HK-2 (cell line): ENCODE measurements around the gene ARHGAP23.
A peak's percentile ranks its signal among the peaks of the same experiment; 100 is the strongest.
"Not testable (repeated sequence)": the region's sequence is repeated elsewhere in the genome, so short reads cannot be mapped to it uniquely, and the experiment has no call there.

Experiments
- DNase-seq: peaks from one replicate; pipeline ENCODE4 v3.0.0-alpha.2; 2018; ENCODE audit not compliant: unreplicated experiment

ARHGAP23 gene

GRCh38 chr17:38421871-38422827 lies 6.1 kb upstream of the ARHGAP23 start:
- DNase-seq: no peak

GRCh38 chr17:38424297-38424972 lies 3.8 kb upstream of the ARHGAP23 start:
- DNase-seq: no peak

GRCh38 chr17:38425031-38425430 lies 3.2 kb upstream of the ARHGAP23 start:
- DNase-seq: no peak

GRCh38 chr17:38425744-38426143 lies 2.5 kb upstream of the ARHGAP23 start:
- DNase-seq: no peak

GRCh38 chr17:38426441-38426840 lies 1.8 kb upstream of the ARHGAP23 start:
- no peak for DNase-seq

- no peak for DNase-seq
Observed at GRCh38 chr17:38427160-38427949, 909 bp upstream of the ARHGAP23 start.

- peak; percentile 68 for DNase-seq
Observed at GRCh38 chr17:38428643-38429371, 543 bp downstream of the ARHGAP23 start.

- no peak for DNase-seq
Observed at GRCh38 chr17:38429476-38430100, 1.3 kb downstream of the ARHGAP23 start.

GRCh38 chr17:38430316-38430715 lies 2.1 kb downstream of the ARHGAP23 start:
- no peak for DNase-seq

GRCh38 chr17:38430822-38431221 lies 2.6 kb downstream of the ARHGAP23 start:
- no peak for DNase-seq

- no peak for DNase-seq
Observed at GRCh38 chr17:38431346-38432145, 3.3 kb downstream of the ARHGAP23 start.

- no peak for DNase-seq
Observed at GRCh38 chr17:38434178-38434665, 6.0 kb downstream of the ARHGAP23 start.

- DNase-seq: no peak
Observed at GRCh38 chr17:38435795-38436194, 7.5 kb downstream of the ARHGAP23 start.

- no peak for DNase-seq
Observed at GRCh38 chr17:38436386-38436785, 8.1 kb downstream of the ARHGAP23 start.

- not testable (repeated sequence) for DNase-seq
Observed at GRCh38 chr17:38437313-38437712, 9.0 kb downstream of the ARHGAP23 start.

GRCh38 chr17:38439436-38439835 lies 11.2 kb downstream of the ARHGAP23 start:
- DNase-seq: no peak

- no peak for DNase-seq
Observed at GRCh38 chr17:38440614-38441397, 12.5 kb downstream of the ARHGAP23 start.

- no peak for DNase-seq
Observed at GRCh38 chr17:38441429-38442061, 13.3 kb downstream of the ARHGAP23 start.

GRCh38 chr17:38442548-38442947 lies 14.3 kb downstream of the ARHGAP23 start:
- DNase-seq: no peak
